ENCODE data around the gene BEST2. TPM values are rescaled to one million over a fixed set of nuclear protein-coding genes. Genes with fewer than 3 reads are reported as not detected.

Gene BEST2
- total RNA-seq, 1 donor from 2014 or later: not detected

DNA sequence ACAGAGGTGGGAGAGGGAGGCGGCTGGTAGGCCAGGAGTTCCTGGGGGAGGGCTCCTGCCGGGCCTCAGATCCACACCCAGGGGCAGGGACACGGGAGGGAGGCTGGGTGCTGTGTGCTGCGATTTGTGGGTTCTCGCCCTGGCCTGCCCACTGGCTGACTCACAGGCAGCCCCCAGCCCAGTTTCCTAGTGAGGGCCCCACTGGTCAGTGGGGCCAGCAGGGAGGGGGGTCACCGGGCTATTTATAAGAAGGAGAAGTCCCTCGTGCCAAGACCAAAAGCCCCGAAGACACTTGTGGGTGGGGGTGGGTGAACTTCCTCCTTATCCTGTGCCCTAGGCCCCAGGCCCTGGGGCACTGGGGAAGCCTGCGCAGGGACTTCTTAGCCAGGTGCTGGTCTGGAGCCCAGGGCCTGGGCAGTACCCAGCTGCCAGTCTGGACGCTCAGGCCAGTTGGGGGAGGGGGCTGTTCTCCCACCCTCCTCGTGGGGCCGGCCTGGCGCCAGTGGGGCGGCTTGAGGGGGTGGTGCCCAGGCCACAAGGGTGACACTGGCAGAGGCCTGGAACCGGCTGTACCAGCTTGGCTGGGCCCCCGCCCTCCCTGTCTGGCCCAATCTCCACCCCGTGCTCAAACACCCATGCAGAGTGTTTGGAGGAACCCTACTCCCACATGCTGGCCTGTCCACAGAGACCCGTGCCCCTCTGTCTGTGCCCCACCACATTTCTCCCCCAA is 34.7 kb downstream of the BEST2 start:
- H3K4me1 Mint-ChIP-seq (ENCODE audit: low read depth): peaks cover 45% of the 10 kb centered on the region
- H3K36me3 Mint-ChIP-seq (ENCODE audit: low read depth): no peaks in the 10 kb centered on the region
- no peaks in the 10 kb centered on the region for H3K9me3 Mint-ChIP-seq (ENCODE audit: low read depth)
- no peak for DNase-seq (ENCODE audit: low spot score)
- peak overlapping the region; percentile 72 for H3K27ac Mint-ChIP-seq (ENCODE audit: unreplicated experiment)
- TF ChIP-seq, protein P1, sequence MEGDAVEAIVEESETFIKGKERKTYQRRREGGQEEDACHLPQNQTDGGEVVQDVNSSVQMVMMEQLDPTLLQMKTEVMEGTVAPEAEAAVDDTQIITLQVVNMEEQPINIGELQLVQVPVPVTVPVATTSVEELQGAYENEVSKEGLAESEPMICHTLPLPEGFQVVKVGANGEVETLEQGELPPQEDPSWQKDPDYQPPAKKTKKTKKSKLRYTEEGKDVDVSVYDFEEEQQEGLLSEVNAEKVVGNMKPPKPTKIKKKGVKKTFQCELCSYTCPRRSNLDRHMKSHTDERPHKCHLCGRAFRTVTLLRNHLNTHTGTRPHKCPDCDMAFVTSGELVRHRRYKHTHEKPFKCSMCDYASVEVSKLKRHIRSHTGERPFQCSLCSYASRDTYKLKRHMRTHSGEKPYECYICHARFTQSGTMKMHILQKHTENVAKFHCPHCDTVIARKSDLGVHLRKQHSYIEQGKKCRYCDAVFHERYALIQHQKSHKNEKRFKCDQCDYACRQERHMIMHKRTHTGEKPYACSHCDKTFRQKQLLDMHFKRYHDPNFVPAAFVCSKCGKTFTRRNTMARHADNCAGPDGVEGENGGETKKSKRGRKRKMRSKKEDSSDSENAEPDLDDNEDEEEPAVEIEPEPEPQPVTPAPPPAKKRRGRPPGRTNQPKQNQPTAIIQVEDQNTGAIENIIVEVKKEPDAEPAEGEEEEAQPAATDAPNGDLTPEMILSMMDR (IDR thresholded peaks at IDR 0.05): no peak
- no peak overlapping the region for H3K4me3 Mint-ChIP-seq (ENCODE audit: unreplicated experiment)
- H3K27me3 Mint-ChIP-seq (ENCODE audit: low read depth): no peaks in the 10 kb centered on the region

DNA sequence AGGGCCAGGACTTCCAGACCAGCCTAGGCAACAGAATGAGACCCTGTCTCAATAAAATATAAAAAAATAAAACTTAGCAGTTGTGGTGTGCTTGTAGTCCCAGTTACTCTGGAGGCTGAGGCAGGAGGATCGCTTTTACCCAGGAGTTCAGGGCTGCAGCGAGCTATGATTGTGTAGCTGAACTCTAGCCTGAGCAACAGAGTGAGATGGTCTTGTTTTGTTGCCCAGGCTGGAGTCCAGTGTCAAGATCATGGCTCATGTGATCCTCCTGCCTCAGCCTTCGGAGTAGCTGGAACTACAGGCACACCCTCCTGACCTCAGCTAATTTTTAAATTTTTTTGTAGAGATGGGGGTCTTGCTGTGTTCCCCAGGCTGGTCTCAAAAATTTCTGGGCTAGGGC is 35.4 kb downstream of the BEST2 start:
- Mint-ChIP-seq H3K9me3 (ENCODE audit: low read depth) (no peaks in the 10 kb centered on the region), H3K27me3 (ENCODE audit: low read depth) (no peaks in the 10 kb centered on the region), H3K4me3 (ENCODE audit: unreplicated experiment) (no peak overlapping the region), H3K27ac (ENCODE audit: unreplicated experiment) (peak overlapping the region; percentile 72), H3K36me3 (ENCODE audit: low read depth) (no peaks in the 10 kb centered on the region), H3K4me1 (ENCODE audit: low read depth) (peaks cover 41% of the 10 kb centered on the region)
- TF ChIP-seq, protein P1 (IDR thresholded peaks at IDR 0.05): no peak
- no peak for DNase-seq (ENCODE audit: low spot score)

GRCh38 chr19:12787458-12787857 is 35.9 kb downstream of the BEST2 start:
- H3K27ac Mint-ChIP-seq (ENCODE audit: unreplicated experiment): peak overlapping the region; percentile 99
- no peak overlapping the region for H3K4me3 Mint-ChIP-seq (ENCODE audit: unreplicated experiment)

DNA sequence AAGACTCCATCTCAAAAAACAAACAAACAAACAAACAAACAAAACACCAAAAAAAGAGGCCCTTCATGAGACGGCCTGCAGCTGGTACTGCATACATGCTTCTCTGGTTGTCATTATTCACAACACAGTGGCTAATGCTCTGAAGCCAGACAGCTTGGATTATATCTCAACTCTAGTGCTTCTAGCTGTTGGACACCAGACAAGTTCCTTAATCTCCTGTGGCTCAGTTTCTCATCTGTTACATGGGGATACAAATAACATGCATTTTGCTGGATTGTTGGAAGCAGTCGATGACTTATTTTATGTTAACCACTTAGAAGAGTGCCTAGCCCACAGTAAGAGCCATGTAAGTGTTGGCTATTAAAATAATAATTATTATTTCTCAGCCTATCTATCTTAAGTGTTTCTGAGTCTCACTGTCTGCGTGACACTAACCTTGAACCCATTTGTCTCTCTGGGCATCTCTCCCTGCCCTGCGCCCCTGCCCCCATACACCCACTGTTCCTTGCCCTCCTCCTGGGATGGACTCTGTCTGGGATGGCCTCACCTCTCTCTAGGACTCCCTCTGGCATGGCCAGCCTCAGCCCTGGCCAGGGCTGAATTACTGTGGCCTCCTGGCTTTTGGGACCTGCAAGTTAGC is 36.6 kb downstream of the BEST2 start:
- no peak overlapping the region for H3K4me3 Mint-ChIP-seq (ENCODE audit: unreplicated experiment)
- peaks cover under 1% of the 10 kb centered on the region for H3K36me3 Mint-ChIP-seq (ENCODE audit: low read depth)
- DNase-seq (ENCODE audit: low spot score): no peak
- H3K27me3 Mint-ChIP-seq (ENCODE audit: low read depth): no peaks in the 10 kb centered on the region
- peak overlapping the region; percentile 99 for H3K27ac Mint-ChIP-seq (ENCODE audit: unreplicated experiment)
- TF ChIP-seq, protein P1 (IDR thresholded peaks at IDR 0.05): no peak
- H3K4me1 Mint-ChIP-seq (ENCODE audit: low read depth): peaks cover 38% of the 10 kb centered on the region
- no peaks in the 10 kb centered on the region for H3K9me3 Mint-ChIP-seq (ENCODE audit: low read depth)

More at GRCh38 chr19:12787458-12787857, 35.9 kb downstream of the BEST2 start:
- no peaks in the 10 kb centered on the region for H3K27me3 Mint-ChIP-seq (ENCODE audit: low read depth)
- TF ChIP-seq, protein P1 (IDR thresholded peaks at IDR 0.05): no peak
- H3K9me3 Mint-ChIP-seq (ENCODE audit: low read depth): no peaks in the 10 kb centered on the region
- H3K4me1 Mint-ChIP-seq (ENCODE audit: low read depth): peaks cover 38% of the 10 kb centered on the region
- DNase-seq (ENCODE audit: low spot score): no peak
- no peaks in the 10 kb centered on the region for H3K36me3 Mint-ChIP-seq (ENCODE audit: low read depth)

DNA sequence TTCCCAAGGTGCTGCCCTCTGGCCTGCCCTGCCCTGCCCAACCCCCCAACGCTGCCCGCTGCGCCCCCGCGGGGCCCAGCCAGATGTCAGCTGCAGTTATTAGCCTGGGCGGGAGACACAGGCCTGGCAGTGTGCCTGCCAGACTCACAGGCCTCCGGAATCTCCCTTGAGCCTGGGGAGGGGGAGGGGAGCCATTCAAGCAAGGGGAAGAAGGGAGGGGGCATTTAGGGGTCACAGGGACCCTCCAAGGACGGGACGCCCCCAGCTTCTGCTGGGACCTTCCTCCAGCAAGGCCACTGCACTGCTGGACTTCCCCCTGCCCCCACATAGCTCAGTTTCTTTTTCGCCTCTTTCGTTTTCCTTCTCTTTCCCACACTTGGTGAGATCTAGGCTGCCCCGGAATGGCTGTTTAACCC is 37.1 kb downstream of the BEST2 start:
- H3K4me1 Mint-ChIP-seq (ENCODE audit: low read depth): peaks cover 38% of the 10 kb centered on the region
- no peak for DNase-seq (ENCODE audit: low spot score)
- no peaks in the 10 kb centered on the region for H3K9me3 Mint-ChIP-seq (ENCODE audit: low read depth)
- peaks cover 2% of the 10 kb centered on the region for H3K36me3 Mint-ChIP-seq (ENCODE audit: low read depth)
- H3K27ac Mint-ChIP-seq (ENCODE audit: unreplicated experiment): peak overlapping the region; percentile 99
- H3K27me3 Mint-ChIP-seq (ENCODE audit: low read depth): no peaks in the 10 kb centered on the region
- peak overlapping the region; percentile 71 for H3K4me3 Mint-ChIP-seq (ENCODE audit: unreplicated experiment)
- TF ChIP-seq, protein P1 (IDR thresholded peaks at IDR 0.05): peak; percentile 24

Measured in chondrocyte (in vitro differentiated cells).